Ureter (tissue), 1 donor: ENCODE data around the gene SUPV3L1. TPM values are rescaled to one million over a fixed set of nuclear protein-coding genes. Genes with fewer than 3 reads are reported as not detected.
"Not testable (repeated sequence)": the region's sequence is repeated elsewhere in the genome, so short reads cannot be mapped to it uniquely, and the experiment has no call there.

Experiments
- DNase-seq: peaks from one replicate; pipeline ENCODE4 v3.0.0-alpha.2; 2020; ENCODE audit warnings: low spot score
- total RNA-seq: library from RNA; stranded (reverse); gene quantifications from one replicate; pipeline ENCODE4 v1.2.4, GENCODE V29; 2023
- donor health status: DM: yes; HTN: yes; CAD: no.

The SUPV3L1 gene
- total RNA-seq, 1 donor from 2014 or later = 33.5 TPM

DNA sequence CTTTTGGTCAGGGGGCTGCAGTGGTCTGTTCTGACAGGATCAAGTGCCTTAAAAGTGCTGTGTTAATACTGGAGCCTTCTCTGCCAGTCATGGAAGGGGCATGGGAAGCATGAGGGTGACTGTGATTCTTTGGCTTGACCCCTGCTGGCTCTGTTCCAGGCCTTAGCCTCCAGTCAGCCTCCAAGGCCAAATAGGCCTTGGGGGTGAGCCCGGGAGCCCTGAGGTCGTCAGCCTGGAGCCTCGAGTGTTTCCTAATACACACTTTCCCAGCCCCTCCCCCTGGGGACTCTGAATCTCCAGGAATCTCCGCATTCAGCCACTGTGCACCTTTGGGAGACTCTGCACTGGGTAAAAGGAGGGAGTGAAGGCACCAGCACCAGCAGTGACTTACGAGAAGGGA lies 50.1 kb downstream of the SUPV3L1 start:
- no peak for DNase-seq

DNA sequence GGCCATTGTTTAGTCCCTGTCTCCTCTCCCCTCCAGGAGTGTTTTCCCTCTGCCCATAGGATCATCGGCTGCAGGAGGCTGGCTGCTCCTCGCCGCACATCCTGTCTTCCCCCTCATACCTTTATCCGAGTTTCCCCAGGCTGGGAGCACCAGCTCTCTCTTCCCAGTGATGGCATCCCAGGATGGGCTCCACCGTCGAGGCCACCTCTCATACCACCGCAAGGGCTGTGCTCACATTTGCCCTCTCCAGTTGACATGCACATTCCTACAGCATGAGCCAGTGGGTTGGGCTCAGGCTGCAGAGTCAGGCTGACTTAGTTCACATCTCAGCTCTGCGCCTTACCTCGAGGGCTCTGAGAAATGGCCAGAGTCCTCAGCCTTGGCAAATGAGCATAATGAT lies 52.2 kb downstream of the SUPV3L1 start:
- no peak for DNase-seq

DNA sequence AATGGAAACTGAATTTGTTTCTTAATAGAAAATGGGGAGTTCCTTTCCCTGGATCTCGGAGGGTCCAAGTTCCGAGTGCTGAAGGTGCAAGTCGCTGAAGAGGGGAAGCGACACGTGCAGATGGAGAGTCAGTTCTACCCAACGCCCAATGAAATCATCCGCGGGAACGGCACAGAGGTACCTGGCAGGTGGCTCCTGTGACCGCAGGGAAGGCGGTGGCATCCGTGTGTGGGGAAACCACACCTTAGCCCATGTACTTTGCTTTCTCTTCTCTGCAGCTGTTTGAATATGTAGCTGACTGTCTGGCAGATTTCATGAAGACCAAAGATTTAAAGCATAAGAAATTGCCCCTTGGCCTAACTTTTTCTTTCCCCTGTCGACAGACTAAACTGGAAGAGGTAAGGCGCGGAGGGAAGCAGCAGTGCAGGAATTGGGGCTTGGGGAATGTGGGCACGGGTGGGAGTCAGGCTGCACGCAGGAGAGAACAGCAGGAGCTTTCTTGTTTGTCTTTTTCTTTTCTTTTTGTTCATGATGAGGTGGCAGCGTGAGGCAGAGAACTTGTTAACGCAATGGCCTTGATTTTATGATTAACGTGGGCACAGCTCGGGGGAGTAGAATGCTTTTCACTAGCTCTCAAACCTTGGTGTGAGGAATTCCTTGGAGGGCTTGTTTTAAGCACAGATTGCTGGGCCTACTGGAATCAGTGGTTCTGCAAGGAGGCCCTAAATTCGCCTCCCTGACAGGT lies 52.9 kb downstream of the SUPV3L1 start:
- DNase-seq = no peak

DNA sequence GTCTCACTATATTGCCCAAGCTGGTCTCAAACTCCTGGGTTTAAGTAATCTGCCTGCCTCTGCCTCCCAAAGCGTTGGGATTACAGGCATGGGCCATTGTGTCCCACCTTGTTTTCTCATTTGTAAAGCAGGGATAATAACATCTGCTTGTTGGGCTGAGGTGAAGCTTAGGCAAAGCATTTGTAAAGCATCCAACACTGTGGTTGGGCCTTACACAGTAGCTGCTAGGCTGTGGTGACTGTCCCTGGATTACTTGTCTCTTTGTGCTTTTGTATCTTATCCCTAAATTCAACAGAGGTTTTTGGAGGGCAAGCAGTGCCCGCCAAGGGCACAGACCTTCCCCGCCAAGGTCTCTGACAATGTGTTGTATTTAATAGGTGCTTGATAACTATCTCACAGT lies 54.4 kb downstream of the SUPV3L1 start:
- DNase-seq = no peak

DNA sequence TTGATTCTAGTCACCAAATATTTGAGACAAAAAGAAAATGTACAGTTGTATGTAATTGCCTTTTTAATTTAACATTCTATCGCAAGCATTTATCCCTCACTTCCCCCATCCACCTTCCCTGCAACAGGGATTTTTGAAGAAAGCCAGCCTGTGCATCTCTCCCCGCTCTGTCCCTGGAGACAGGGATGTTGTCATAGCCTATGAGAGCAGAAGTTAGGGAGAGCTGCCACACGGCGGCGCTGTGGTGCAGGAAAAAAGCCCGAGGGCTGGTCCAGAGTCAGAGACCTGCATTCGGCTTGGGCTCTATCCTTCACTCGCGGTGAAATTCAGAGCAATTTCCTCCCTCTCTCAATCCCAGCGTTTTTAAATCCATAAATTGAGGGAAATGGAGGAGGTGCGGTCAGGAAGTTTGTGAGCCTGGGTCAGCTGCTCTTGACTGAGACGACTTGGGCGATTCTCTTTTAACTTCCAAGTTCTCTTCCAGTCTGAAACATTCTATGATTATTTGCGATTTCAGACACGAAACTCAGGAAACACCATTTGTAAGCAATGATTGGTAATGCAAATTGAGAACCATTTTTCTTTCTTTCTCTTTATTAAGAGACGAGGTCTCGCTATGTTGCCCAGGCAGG lies 57.6 kb downstream of the SUPV3L1 start:
- peak; percentile 92 for DNase-seq

DNA sequence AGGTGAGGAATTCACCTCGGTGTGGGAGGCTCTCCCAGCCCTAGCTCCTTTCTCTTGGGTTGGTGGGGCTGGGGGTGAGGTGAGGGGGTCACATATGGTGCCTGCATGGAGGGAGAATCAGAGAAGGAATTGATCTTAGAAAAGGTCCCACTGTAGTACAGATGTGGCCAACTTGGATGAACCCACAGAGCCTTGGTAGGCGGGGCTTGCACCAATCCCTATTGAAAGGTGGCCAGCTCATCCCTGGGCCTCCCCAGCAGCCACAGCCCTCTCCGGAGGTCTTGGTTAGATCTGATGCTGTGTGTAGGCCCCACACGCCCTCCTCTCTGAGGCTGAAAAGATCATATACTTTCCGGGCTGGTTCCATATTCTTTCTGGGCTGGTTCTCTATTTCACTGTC lies 59.1 kb downstream of the SUPV3L1 start:
- no peak for DNase-seq

DNA sequence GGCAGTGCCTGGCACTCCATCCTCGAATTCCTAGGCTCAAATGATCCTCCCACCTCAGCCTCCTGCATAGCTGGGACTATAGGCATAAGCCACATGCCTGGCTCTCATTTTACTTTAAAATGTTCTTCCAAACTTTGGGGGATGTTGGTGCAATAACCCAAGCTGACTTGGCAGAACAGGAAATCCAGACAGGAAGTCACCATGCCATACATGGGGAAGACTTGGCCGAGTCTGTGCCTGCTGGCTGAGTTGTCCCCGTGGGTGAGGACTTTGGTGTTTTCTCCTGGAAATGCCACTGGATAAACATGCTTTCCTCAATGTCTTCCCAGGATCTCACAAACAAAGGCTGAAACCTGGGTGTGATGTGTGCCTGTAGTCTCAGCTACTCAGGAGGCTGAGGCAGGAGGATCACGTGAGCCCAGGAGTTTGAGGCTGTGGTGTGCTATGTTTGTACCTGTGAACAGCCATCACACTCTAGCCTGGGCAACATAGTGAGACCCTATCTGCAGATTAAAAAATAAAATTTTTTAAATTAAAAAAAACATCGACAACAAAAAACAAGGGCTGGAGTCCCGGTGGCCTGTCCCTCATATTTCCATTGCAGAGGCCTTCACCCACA lies 59.9 kb downstream of the SUPV3L1 start:
- no peak for DNase-seq

DNA sequence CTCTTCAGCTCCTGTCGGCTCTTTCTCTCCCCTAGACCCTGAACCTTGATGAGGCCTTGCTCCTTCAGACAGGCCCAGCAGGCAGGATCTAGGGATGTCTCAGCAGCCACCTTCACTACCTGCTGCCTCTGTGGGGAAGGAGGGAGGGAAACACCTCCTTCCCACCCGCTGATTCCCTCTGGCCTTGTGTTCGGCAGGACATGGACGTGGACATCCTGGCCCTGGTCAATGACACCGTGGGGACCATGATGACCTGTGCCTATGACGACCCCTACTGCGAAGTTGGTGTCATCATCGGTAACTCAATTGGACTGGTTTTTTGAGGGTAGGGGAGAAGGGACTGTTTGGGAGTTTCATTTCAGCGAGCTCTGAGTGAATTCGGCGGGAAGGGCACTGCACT lies 60.4 kb downstream of the SUPV3L1 start:
- no peak for DNase-seq

DNA sequence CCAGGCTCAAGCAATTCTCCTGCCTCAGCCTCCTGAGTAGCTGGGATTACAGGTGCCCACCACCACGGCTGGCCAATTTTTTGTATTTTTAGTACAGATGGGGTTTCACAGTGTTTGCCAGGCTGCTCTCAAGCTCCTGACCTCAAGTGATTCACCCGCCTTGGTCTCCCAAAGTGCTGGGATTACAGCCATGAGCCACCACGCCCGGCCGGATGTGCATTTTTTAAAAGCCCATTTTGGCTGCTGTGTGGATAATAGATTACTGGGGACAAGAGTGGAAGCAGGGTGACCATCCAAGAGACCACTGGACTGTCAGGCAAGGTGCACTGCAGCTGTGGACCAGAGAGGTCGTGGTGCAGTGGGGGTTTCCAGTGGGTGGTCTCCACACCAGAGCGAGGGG lies 61.5 kb downstream of the SUPV3L1 start:
- DNase-seq = no peak

DNA sequence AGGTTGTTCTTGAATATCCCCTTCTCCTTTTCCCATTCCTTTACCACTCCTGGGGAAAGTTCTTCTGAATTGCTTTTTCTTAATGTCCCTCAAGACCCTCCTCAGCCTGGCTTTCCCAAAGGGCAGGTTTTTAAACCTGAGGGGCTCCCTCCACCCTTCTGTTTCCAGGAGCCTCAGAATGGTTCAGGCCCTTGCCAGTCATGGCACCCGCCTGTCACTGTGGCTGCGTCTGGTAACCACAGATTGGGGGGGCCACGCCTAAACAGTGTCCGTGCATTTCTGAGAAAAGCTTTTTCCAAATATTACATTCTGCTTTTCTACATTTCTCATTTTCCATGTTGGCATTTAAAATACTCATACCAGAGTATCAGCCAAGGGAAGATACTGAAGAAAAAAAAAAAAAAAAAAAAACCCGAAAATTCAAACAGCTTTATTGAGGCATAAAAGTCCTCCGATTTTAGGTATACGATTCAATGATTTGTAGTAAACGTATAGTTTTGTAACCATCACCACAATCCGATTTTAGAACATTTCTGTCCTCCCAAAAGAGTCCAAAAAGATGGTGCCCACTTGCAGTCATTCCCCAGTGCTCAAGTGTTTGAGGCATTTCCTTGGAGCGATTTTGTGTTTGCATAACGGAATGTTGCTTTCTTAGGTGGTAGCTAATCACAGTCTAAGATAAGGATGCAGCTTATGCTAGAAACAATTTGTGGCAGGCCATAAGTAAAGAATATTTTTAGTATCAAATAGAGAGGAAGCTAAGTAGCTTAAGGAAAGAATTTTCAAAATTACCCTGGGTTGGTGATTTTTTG lies 62.2 kb downstream of the SUPV3L1 start:
- DNase-seq = no peak

DNA sequence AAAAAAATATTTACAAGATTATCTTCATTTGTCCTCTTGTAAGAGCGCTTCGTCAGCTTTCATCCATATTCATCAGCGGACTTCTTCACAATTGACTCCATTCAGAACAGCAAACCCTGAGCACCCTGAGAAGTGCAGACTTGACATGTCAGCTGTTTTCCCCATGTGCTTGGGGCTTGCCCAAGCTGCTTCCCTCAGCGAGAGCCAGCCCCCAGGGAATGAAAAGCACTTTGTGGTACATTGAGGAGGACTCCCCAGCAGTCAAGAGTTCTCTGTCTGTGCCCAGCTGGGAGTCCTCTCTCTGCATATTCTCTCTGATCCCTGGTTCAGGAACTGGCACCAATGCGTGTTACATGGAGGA lies 62.8 kb downstream of the SUPV3L1 start:
- no peak for DNase-seq

DNA sequence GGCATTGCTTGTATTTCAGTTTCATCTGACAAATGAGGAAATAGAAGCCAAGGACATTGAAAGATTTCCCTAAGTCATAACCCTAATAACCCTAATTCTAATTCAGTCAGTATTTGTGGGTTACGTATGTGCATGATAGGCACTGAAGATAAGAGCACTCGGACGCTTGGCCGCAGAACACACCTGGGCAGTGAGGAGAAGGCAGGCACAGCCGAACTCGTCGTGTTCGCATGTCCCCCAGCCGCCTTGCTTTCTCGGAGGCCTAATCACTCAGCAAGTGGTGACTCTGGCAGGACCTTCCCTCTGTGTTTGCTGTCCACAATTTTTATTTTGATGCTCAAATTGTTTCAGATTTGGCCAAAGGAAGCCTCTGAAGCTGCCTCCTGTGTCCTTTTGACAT lies 63.8 kb downstream of the SUPV3L1 start:
- DNase-seq = no peak

DNA sequence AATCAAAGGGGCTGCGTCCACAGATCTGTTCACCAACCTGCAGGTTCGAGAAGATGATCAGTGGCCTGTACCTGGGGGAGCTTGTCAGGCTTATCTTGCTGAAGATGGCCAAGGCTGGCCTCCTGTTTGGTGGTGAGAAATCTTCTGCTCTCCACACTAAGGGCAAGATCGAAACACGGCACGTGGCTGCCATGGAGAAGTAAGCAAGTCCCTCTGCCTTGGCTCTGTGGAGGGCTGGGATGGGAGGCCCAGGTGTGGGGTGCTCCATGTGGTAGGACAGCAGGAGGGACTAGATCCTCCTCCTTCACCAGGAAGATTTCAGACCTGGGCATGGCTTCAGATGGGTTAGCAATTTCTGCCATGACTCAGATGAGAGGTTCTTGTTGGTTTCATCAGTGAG lies 66.0 kb downstream of the SUPV3L1 start:
- DNase-seq = no peak

DNA sequence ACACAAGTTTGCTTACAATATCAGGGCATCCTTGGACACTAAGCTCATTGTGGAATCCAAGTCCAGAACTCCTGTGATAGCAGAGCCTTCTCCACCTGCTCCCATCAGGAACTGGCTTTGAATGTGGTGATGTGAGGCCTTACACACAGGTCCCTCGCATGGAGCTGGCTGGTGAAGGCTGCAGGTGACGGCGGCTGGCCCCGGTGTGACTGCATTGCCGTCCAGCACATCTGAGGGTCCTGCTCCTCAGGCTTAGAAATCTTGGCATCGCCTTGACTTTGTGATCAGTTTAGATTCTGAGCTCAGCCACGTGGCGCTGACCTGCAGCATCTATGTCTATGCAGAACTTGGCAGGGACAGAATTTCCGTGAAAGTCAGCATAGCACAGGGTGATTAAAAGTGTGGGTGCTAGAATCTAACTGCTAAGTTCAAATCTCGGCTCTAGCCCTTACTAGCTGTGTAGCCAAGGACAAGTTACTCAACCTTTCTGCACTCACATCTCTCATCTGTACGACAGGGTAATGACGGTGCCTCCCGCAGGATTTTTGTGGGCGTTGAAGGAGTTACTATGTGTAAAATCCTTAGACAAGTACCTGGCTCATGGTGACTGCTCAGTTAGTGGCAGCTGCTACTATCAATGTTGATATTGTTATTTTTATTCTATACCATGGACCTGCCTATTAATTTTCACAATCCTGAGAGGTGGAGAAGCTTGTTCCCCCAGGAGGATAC lies 66.7 kb downstream of the SUPV3L1 start:
- DNase-seq = no peak

DNA sequence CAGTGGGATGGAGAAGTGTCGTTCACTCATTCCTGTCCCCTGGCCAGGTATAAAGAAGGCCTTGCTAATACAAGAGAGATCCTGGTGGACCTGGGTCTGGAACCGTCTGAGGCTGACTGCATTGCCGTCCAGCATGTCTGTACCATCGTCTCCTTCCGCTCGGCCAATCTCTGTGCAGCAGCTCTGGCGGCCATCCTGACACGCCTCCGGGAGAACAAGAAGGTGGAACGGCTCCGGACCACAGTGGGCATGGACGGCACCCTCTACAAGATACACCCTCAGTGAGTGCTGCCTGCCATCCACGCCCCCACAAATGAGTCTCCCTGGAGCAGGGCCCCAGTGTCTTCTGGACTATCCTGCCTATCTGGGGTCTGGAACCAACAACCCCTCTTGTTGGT lies 67.3 kb downstream of the SUPV3L1 start:
- DNase-seq = no peak

DNA sequence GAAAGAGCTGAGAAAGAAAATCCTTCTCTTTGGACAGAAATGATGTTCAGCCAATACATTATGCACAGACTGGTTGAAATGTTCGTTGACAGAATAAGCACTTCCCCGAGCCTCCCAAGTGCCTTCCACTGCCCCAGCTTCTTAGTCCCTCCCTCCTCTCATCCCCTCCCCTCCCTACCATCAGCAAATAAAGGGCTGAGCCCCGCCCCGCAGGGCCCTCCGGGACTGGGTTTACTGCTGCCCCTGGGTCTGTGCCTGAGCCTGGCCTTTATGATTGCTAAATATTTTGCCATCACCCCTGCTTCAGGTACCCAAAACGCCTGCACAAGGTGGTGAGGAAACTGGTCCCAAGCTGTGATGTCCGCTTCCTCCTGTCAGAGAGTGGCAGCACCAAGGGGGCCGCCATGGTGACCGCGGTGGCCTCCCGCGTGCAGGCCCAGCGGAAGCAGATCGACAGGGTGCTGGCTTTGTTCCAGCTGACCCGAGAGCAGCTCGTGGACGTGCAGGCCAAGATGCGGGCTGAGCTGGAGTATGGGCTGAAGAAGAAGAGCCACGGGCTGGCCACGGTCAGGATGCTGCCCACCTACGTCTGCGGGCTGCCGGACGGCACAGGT lies 68.2 kb downstream of the SUPV3L1 start:
- no peak for DNase-seq

DNA sequence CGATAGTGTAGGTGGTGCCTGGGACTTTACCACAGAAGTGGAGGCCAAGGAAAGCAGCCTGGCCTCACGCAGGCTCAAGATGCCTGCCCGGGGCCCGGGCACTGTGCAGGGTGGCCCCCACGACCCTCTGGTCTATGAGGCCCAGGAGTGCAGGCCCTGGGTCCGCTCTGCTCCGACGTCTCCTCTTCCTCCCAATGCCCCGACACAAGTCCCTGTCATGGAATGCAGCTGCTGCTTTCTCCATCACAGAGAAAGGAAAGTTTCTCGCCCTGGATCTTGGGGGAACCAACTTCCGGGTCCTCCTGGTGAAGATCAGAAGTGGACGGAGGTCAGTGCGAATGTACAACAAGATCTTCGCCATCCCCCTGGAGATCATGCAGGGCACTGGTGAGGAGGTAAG lies 70.0 kb downstream of the SUPV3L1 start:
- DNase-seq = no peak

DNA sequence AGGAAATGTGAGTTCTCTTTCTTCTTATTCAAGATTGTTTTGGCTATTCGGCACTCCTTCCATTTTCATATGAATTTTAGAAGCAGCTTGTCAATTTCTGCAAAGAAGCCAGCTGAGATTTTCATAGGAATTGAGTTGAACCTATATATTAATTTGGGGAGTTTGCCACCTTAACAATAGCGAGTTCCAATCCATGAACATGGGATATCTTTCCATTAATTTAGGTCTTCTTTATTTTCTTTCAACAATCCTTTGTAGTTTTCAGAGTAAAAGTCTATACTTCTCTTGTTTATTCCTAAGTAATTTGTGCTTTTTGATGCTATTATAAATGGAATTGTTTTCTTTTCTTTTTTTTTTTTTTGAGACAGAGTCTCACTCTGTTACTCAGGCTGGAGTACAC lies 71.4 kb downstream of the SUPV3L1 start:
- not testable (repeated sequence) for DNase-seq

DNA sequence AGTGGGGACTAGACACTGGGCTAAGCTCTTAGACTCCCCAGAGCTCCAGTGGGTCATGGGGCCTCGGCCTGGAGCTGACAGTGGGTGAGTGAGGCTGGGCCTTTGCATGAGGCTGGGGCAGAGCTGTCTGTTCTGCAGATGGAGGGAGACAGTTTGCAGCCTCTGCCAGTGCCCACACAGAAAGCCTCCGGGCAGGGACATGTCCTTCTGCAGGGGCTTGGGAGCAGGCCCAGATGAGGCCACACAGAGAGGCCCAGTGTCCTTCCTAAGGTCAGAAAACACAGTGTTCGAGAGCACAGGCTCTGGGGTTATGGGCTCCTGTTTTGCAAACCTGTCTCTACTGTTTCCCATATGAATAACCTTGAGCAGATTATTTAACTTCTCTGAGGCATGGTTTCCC lies 73.1 kb downstream of the SUPV3L1 start:
- DNase-seq = no peak

DNA sequence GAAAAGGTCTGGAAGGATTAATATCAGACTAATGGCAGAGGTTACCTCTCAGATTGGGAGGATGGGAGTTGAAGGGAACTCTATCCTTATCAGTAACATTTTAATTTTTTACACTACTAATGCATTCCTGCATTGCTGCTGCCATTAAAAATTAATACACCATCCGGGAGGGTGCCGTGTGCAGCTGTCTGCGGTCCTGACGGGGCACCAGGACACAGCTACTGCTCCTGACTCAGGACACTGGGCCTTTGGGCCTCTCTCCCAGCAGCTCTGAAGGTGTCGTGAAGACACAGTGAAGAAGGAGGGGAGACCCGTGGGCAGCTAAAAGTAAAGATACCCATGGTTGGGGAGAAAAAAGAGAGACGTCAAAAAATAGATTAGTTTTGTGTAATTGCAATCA lies 74.8 kb downstream of the SUPV3L1 start:
- DNase-seq = no peak
